BE2C (cell line): ENCODE results near the gene DNAH10.
"Not testable (repeated sequence)": the region's sequence is repeated elsewhere in the genome, so short reads cannot be mapped to it uniquely, and the experiment has no call there.

ENCODE experiments used
- DNase-seq: peaks from one replicate; pipeline ENCODE4 v3.0.0-alpha.2; 2020
- H3K27me3 ChIP-seq: fragments of 250-450 bp; sonication (Bioruptor Pico); 2 replicates; pipeline ENCODE4 v1.5.1; 2020; ENCODE audit warnings: mild to moderate bottlenecking
- H3K36me3 ChIP-seq: fragments of 250-450 bp; sonication (Bioruptor Pico); 2 replicates; pipeline ENCODE4 v1.5.1; 2020; ENCODE audit warnings: mild to moderate bottlenecking
- H3K4me1 ChIP-seq: fragments of 250-450 bp; sonication (Bioruptor Pico); 2 replicates; pipeline ENCODE4 v1.5.1; 2020
- H3K4me3 ChIP-seq: 2 replicates; pipeline ENCODE4 v1.5.1; 2011; ENCODE audit warnings: low read depth, low read length
- H3K9me3 ChIP-seq: fragments of 250-450 bp; sonication (Bioruptor Pico); 2 replicates; pipeline ENCODE4 v1.5.1; 2020
- CTCF ChIP-seq: IDR thresholded peaks from 2 replicates; pipeline ENCODE4 v1.5.1; 2012; ENCODE audit warnings: mild to moderate bottlenecking, low read depth, low read length

Gene DNAH10

GRCh38 chr12:123910761-123911193, 148.7 kb downstream of the DNAH10 start:
- Histone ChIP-seq H3K36me3 (no peaks in the 10 kb centered on the region), H3K4me3 (no peak overlapping the region), H3K4me1 (peaks cover 12% of the 10 kb centered on the region), H3K27me3 (no peaks in the 10 kb centered on the region), H3K9me3 (no peaks in the 10 kb centered on the region)
- TF ChIP-seq CTCF = no peak
- DNase-seq = no peak

GRCh38 chr12:123911672-123912409, 149.7 kb downstream of the DNAH10 start:
- H3K27me3 ChIP-seq, H3K4me3 ChIP-seq, H3K36me3 ChIP-seq, DNase-seq, H3K9me3 ChIP-seq: not testable (repeated sequence)
- H3K4me1 ChIP-seq = peaks cover 12% of the 10 kb centered on the region

- Histone ChIP-seq H3K4me1 (peaks cover 12% of the 10 kb centered on the region), H3K27me3 (no peaks in the 10 kb centered on the region), H3K4me3 (no peak overlapping the region), H3K9me3 (no peaks in the 10 kb centered on the region), H3K36me3 (no peaks in the 10 kb centered on the region)
- peak; percentile 53 for DNase-seq
- no peak for TF ChIP-seq CTCF
Measured at GRCh38 chr12:123912415-123913380, 150.6 kb downstream of the DNAH10 start.

- Histone ChIP-seq H3K4me1 (peaks cover 4% of the 10 kb centered on the region), H3K36me3 (no peaks in the 10 kb centered on the region), H3K27me3 (no peaks in the 10 kb centered on the region), H3K9me3 (no peaks in the 10 kb centered on the region), H3K4me3 (no peak overlapping the region)
- DNase-seq = no peak
- TF ChIP-seq CTCF = no peak
Measured at GRCh38 chr12:123914726-123915333, 152.7 kb downstream of the DNAH10 start.

GRCh38 chr12:123916729-123917128, 154.6 kb downstream of the DNAH10 start:
- H3K36me3 ChIP-seq = no peaks in the 10 kb centered on the region
- no peak for TF ChIP-seq CTCF
- no peaks in the 10 kb centered on the region for H3K9me3 ChIP-seq
- no peak overlapping the region for H3K4me3 ChIP-seq
- DNase-seq = no peak
- H3K27me3 ChIP-seq = no peaks in the 10 kb centered on the region
- H3K4me1 ChIP-seq = peaks cover 4% of the 10 kb centered on the region

- Histone ChIP-seq H3K36me3 (no peaks in the 10 kb centered on the region), H3K4me3 (no peak overlapping the region), H3K9me3 (no peaks in the 10 kb centered on the region), H3K27me3 (no peaks in the 10 kb centered on the region), H3K4me1 (peaks cover 4% of the 10 kb centered on the region)
- DNase-seq = no peak
- no peak for TF ChIP-seq CTCF
Measured at GRCh38 chr12:123917337-123917850, 155.3 kb downstream of the DNAH10 start.
